ENCODE results near the gene MLPH.

DNA sequence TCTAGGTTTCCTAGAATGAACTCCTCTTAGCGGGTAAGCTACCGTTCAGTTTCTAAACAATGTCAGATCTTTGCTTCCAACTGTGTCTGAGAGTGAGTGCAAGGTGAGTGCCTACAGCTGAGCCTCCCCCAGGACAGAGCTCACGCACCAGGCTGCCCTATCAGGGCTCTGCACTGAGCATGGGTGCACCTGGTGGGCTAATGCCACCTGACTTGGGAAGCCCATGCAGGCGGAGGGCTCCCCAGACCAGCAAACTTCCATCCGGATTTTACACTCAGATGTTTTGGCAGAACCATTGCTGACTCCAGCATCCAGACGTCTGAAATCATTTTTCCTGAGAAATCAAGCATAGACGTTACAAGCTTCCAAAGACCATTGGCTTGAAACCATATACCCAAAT, 16.1 kb upstream of the MLPH start:
- no peak for TF ChIP-seq EZH2 (IDR thresholded peaks at IDR 0.05; ENCODE audit: borderline replicate concordance, low read length)
- TF ChIP-seq, protein P1, sequence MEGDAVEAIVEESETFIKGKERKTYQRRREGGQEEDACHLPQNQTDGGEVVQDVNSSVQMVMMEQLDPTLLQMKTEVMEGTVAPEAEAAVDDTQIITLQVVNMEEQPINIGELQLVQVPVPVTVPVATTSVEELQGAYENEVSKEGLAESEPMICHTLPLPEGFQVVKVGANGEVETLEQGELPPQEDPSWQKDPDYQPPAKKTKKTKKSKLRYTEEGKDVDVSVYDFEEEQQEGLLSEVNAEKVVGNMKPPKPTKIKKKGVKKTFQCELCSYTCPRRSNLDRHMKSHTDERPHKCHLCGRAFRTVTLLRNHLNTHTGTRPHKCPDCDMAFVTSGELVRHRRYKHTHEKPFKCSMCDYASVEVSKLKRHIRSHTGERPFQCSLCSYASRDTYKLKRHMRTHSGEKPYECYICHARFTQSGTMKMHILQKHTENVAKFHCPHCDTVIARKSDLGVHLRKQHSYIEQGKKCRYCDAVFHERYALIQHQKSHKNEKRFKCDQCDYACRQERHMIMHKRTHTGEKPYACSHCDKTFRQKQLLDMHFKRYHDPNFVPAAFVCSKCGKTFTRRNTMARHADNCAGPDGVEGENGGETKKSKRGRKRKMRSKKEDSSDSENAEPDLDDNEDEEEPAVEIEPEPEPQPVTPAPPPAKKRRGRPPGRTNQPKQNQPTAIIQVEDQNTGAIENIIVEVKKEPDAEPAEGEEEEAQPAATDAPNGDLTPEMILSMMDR (conservative IDR thresholded peaks at IDR 0.05 in 1 of 2, IDR thresholded peaks at IDR 0.05 in 1 of 2; ENCODE audit: extremely low read depth in 1 of 2, insufficient read depth in 1 of 2, low read depth in 1 of 2, low read length in 2 of 2): no peak

All from mammary epithelial cell (primary cell).